Measurements from ENCODE around the gene NQO2. TPM values are rescaled to one million over a fixed set of nuclear protein-coding genes. Genes with fewer than 3 reads are reported as not detected.

The NQO2 gene
- total RNA-seq, 1 donor from 2014 or later, result 22.4 TPM

DNA sequence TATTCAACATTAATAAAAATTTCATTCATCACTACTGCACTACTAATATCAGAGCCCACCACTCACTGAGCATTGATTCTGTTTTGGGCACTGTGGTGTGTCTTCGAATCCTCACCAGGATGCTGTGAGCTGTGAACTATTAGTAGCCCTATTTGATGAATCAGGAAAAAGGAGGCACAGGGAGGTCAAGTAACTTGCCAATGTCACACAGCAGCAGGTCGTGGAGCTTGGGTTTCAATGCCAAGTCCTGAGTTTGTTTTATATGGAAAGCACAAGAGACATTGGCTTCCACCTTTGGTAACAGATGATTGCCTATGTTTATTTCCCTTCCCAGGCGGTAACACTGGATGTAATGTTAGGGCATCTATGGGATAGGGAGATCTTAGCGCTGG is 15.0 kb downstream of the NQO2 start:
- Histone ChIP-seq H3K27ac (no peak overlapping the region), H3K27me3 (ENCODE audit: low read depth) (no peaks in the 10 kb centered on the region), H3K4me3 (no peak overlapping the region), H3K4me1 (no peaks in the 10 kb centered on the region), H3K9me3 (peaks cover 16% of the 10 kb centered on the region), H3K36me3 (peaks cover 62% of the 10 kb centered on the region)
- intact Hi-C loops (cut with DNase I), result no loop called here
- ATAC-seq (no peak), DNase-seq (no peak)
- TF ChIP-seq, protein P1, sequence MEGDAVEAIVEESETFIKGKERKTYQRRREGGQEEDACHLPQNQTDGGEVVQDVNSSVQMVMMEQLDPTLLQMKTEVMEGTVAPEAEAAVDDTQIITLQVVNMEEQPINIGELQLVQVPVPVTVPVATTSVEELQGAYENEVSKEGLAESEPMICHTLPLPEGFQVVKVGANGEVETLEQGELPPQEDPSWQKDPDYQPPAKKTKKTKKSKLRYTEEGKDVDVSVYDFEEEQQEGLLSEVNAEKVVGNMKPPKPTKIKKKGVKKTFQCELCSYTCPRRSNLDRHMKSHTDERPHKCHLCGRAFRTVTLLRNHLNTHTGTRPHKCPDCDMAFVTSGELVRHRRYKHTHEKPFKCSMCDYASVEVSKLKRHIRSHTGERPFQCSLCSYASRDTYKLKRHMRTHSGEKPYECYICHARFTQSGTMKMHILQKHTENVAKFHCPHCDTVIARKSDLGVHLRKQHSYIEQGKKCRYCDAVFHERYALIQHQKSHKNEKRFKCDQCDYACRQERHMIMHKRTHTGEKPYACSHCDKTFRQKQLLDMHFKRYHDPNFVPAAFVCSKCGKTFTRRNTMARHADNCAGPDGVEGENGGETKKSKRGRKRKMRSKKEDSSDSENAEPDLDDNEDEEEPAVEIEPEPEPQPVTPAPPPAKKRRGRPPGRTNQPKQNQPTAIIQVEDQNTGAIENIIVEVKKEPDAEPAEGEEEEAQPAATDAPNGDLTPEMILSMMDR (IDR thresholded peaks at IDR 0.05), result no peak

DNA sequence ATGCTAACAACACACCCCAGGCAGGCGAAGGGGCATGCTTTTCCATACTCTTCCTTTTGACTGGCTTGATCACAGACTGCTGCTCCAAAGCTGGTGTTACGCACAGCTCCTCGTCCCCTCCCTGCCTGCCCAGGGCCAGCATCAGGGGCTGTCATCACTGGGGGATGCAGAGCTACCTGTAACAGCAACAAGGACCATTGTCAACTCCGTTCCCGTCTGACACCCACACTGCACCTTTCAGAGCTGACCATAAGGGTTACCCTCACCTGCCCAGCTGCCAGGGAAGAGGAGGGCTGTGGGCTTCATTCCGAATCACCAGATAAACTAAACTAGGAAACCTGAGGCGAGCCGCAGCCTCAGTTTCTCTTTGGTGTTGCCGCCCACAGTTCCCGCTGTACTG is 15.4 kb downstream of the NQO2 start:
- H3K4me3 ChIP-seq, result no peak overlapping the region
- peaks cover 62% of the 10 kb centered on the region for H3K36me3 ChIP-seq
- no peaks in the 10 kb centered on the region for H3K27me3 ChIP-seq (ENCODE audit: low read depth)
- TF ChIP-seq, protein P1 (IDR thresholded peaks at IDR 0.05), result no peak
- ATAC-seq (no peak), DNase-seq (no peak)
- intact Hi-C loops (cut with DNase I), result no loop called here
- no peaks in the 10 kb centered on the region for H3K4me1 ChIP-seq
- H3K27ac ChIP-seq, result no peak overlapping the region
- H3K9me3 ChIP-seq, result peaks cover 16% of the 10 kb centered on the region

DNA sequence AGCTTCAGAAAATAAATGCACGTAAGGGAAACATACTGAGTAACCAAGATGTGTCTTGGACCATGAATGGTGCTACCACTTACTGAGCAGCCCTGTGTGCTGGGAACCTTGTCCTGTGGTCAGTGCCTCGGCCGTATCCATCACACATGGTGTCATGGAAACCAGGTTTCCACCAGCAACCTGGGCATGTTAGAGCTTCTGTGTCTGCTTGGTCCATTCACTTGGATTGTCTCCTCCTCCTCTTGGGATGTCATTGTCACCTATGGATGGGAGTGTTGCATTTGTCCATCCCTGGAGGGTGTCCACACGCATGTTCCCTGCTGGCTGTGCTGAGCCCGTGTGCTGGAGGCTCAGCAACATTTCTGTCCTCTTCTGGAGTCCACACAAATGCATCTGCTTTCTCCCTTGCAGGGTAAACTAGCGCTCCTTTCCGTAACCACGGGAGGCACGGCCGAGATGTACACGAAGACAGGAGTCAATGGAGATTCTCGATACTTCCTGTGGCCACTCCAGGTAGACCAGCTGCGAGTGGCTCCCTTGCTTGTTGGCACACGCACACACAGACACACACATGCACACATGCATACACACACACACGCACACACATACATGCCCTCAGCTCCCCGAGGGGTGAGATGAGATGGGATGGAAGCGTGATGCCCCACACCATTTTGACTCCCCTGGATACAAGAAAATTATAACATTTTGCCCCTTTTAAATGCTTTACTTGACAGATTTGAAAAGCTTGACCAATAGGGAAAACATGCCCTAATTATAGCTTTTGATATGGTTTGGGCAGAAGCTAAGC is 17.0 kb downstream of the NQO2 start:
- peaks cover 7% of the 10 kb centered on the region for H3K9me3 ChIP-seq
- peaks cover under 1% of the 10 kb centered on the region for H3K4me1 ChIP-seq
- TF ChIP-seq, protein P1 (IDR thresholded peaks at IDR 0.05), result no peak
- H3K4me3 ChIP-seq, result no peak overlapping the region
- no peaks in the 10 kb centered on the region for H3K27me3 ChIP-seq (ENCODE audit: low read depth)
- intact Hi-C loops (cut with DNase I), result no loop called here
- no peak for ATAC-seq
- no peak overlapping the region for H3K27ac ChIP-seq
- DNase-seq, result no peak
- peaks cover 55% of the 10 kb centered on the region for H3K36me3 ChIP-seq

DNA sequence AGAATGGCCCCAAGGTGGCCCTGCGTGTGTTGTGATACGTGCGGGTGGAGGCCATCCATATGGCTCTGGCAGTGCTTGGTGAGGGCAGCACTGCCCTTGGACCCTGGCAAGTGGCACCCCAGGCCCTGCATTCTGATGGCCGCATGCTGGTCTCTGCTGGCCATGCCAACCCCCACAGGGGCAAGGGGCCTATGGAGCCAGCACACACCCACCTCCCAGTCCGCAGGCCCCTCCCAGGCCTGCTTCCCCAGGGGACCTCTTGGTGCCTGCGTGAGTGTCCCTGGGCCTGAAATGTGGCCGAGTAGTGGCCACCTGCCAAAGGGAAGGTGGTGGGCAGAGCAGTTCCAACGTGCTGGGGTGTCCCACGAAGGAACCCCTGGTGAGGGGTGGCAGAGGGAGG is 17.6 kb downstream of the NQO2 start:
- Histone ChIP-seq H3K27me3 (ENCODE audit: low read depth) (no peaks in the 10 kb centered on the region), H3K27ac (no peak overlapping the region), H3K36me3 (peaks cover 49% of the 10 kb centered on the region), H3K4me3 (no peak overlapping the region), H3K4me1 (peaks cover 7% of the 10 kb centered on the region), H3K9me3 (peaks cover 1% of the 10 kb centered on the region)
- DNase-seq (no peak), ATAC-seq (no peak)
- intact Hi-C loops (cut with DNase I), result no loop called here
- TF ChIP-seq, protein P1 (IDR thresholded peaks at IDR 0.05), result no peak

DNA sequence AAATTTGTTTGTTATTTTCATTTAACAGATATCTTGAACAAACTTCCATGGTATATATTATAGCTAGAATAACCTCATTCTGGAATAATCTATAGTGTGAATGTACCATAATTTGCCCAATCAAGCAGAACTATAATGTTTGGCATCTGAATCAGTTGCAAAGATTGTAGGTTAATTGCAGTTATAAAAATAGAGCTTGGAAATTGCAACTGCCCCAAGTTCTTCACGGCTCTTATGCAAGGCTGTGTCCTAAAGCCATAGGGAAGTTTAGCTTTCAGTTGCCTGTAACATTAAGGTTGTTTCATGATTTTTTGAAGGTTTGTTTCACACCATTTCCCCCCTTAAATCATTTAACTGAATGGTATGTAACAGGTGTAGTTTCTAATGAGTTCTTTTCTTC is 19.4 kb downstream of the NQO2 start:
- Histone ChIP-seq H3K27ac (no peak overlapping the region), H3K9me3 (no peaks in the 10 kb centered on the region), H3K4me3 (no peak overlapping the region), H3K4me1 (peaks cover 11% of the 10 kb centered on the region), H3K36me3 (peaks cover 43% of the 10 kb centered on the region), H3K27me3 (ENCODE audit: low read depth) (no peaks in the 10 kb centered on the region)
- no peak for ATAC-seq
- TF ChIP-seq, protein P1 (IDR thresholded peaks at IDR 0.05), result no peak
- DNase-seq, result no peak
- intact Hi-C loops (cut with DNase I), result no loop called here

All from lower lobe of right lung (tissue), 2 donors.